GM18870 (cell line): ENCODE measurements around the gene SF3B6.

Experiments used
- ATAC-seq: cut with Tn5 transposase; IDR thresholded peaks from one replicate; pipeline ENCODE4 v1.9.1; 2021; ENCODE audit warnings: moderate library complexity; ENCODE audit not compliant: unreplicated experiment

Gene SF3B6

DNA sequence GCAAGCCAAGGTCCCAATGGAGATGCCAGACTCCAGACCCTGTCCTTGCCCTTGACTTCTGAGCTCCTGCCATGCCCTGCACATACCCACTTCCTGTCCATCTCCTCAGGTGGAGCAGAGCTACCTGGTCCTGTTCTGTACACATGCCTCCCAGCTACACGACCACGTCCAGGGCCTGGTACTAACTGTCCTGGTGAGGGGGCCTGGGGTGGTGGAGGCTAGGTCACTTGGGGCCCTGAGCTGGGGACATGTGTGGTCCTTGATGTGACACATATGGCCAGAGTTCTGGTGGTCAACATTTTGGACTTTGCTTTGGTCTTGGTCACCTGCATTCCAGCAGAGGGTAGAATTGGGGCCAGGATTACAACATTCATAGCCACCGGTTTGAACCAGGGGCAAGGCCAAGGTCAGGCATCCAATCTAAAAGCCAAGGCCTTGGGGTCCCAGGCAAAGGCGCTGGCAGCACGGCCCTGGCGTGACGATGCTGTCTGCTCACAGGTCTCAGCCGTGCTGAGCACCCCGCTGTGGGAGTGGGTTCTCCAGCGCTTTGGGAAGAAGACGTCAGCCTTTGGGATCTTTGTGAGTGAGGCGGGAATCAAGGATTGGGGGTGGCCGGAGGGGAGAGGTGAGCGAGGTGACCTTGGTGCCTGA, 53.7 kb downstream of the SF3B6 start:
- no peak for ATAC-seq

DNA sequence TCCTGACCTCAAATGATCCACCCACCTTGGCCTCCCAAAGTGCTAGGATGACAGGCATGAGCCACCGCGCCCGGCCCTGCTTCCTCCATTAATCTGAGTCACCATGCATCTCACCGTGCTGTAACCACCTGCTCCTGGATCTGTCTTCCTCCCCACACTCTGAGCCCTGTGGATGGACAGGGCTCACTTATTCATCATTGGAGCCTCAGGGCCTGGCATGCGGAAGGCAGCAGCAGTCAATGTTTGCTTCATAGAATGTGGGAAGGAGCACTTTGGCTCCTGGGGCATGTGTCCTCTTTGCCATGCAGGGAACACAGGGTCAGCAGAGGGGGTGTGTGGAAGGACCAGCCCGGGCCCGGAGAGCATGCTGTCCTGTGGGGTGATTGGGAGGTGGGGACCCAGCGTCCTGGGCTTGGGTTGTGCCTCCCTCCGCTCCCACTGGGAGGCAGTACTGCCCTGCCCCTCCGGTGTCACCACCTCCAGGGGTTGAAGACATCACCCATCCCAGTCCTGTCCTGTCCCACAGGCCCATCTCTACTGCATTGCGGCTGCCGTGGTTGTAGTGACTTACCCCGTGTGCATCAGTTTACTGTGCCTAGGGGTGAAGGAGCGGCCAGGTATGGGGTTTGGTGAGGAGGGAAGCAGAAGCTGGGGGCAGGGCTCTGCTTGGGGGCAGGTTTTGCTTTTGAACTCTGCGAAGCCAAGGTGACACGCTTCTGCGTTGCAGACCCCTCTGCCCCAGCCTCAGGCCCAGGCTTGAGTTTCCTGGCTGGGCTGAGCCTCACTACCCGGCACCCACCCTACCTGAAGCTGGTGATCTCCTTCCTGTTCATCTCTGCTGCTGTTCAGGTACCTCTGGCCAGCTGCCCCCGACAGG, 54.8 kb downstream of the SF3B6 start:
- no peak for ATAC-seq

DNA sequence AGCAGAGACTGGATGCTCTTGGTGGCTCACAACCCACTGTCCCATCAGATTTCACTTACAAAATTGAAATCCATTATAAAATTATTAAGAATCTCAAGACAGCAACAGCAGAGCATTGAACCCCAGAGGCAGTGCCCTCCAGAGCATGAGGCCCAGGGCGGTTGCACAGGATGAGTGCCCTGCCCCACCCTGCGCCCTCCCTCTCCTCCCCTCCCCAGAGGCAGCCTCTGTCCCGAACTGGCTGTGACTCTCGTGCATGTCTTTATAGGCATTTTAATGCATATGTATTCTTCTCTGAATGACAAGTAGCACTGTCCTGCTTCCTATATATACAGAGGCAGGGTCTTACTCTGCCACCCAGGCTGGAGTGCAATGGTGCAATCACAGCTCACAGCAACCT, 55.9 kb downstream of the SF3B6 start:
- no peak for ATAC-seq

DNA sequence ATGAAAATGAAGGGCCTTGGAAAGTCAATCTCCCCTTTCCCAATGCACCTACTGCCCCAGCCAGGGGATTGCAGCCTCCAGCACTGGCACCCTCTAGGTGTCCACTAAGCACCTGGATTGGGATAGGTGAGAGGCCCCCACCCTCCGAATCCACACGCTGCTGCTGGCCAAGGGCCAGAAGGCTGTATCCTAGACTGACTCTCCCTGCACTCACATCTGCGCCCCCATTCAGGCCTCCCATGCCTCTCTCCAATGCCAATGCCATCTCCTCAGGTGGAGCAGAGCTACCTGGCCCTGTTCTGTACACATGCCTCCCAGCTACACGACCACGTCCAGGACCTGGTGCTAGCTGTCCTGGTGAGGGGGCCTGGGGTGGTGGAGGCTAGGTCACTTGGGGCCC, 56.4 kb downstream of the SF3B6 start:
- no peak for ATAC-seq

DNA sequence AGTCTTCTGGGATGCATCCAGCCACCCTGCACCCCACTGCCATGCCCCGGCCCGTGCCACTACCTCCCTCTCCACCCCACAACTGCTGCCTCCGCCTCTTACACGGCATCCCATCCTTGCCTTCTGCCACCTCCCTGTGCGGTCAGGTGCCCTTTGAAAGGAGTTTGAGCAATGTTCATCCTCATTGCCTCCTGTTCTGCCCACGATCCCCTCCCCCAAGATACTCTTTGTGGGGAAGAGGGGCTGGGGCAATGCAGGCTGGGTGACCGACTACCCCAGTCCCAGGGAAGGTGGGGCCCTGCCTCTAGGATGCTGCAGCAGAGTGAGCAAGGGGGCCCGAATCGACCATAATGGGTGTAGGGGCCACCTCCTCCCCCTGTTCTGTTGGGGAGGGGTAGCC, 57.9 kb downstream of the SF3B6 start:
- no peak for ATAC-seq

DNA sequence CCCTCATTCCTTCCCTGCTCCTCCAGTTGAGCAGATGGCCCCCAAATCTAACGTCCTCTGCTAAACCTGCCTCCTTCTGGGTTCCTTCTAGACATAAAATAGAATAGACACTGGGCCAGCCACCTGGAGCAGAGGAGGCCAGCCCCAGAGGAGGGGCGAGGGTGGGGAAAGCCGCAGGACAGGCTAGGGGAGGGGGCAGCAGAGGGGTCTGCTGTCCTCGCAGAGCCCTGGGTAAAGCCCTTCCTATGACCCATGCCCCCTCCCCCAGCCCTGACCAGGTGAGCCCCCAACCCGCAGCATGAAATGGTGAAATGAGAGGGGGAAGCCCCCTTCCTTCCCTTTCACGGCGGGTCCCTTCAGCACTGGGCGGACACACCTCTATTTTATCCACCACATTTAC, 58.4 kb downstream of the SF3B6 start:
- no peak for ATAC-seq
